D721Med (cell line): ENCODE results near the gene JAGN1.

Source experiments
- DNase-seq: peaks from one replicate; pipeline ENCODE4 v3.0.0; 2011; ENCODE audit warnings: low spot score; ENCODE audit not compliant: insufficient read length
- FAIRE-seq: peaks from 2 replicates; lab custom pipeline; 2011; peaks lifted over from hg19 to GRCh38; lab: Jason Lieb, UNC
- TF ChIP-seq, protein P1 (sequence below): IDR thresholded peaks from 2 replicates; pipeline ENCODE4 v1.5.1; 2012; ENCODE audit warnings: mild to moderate bottlenecking, control low read depth; ENCODE audit not compliant: insufficient read depth; ENCODE audit errors: missing control alignments

Gene JAGN1

DNA sequence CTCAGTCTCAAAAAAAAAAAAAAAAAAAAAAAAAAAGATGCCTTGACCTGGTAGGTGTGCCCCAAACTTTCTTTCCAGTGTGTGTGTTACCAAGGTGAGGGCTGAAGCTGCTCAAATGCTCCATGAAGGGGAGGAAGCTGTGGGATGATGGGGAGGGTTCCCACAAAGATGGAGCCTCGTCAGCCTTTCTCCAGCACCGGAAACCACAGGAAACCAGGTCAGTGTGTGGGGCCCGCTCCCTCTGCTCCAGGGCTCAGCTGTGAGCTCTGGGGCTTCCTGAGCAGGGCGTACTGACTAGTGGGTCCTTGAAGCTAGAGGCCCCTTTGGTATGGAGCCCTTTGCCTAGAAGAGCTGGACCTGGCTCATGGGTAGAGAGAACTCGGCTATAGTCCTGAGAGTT is 11.6 kb downstream of the JAGN1 start:
- FAIRE-seq (no peak), DNase-seq (no peak)
- TF ChIP-seq, protein P1, sequence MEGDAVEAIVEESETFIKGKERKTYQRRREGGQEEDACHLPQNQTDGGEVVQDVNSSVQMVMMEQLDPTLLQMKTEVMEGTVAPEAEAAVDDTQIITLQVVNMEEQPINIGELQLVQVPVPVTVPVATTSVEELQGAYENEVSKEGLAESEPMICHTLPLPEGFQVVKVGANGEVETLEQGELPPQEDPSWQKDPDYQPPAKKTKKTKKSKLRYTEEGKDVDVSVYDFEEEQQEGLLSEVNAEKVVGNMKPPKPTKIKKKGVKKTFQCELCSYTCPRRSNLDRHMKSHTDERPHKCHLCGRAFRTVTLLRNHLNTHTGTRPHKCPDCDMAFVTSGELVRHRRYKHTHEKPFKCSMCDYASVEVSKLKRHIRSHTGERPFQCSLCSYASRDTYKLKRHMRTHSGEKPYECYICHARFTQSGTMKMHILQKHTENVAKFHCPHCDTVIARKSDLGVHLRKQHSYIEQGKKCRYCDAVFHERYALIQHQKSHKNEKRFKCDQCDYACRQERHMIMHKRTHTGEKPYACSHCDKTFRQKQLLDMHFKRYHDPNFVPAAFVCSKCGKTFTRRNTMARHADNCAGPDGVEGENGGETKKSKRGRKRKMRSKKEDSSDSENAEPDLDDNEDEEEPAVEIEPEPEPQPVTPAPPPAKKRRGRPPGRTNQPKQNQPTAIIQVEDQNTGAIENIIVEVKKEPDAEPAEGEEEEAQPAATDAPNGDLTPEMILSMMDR = no peak

DNA sequence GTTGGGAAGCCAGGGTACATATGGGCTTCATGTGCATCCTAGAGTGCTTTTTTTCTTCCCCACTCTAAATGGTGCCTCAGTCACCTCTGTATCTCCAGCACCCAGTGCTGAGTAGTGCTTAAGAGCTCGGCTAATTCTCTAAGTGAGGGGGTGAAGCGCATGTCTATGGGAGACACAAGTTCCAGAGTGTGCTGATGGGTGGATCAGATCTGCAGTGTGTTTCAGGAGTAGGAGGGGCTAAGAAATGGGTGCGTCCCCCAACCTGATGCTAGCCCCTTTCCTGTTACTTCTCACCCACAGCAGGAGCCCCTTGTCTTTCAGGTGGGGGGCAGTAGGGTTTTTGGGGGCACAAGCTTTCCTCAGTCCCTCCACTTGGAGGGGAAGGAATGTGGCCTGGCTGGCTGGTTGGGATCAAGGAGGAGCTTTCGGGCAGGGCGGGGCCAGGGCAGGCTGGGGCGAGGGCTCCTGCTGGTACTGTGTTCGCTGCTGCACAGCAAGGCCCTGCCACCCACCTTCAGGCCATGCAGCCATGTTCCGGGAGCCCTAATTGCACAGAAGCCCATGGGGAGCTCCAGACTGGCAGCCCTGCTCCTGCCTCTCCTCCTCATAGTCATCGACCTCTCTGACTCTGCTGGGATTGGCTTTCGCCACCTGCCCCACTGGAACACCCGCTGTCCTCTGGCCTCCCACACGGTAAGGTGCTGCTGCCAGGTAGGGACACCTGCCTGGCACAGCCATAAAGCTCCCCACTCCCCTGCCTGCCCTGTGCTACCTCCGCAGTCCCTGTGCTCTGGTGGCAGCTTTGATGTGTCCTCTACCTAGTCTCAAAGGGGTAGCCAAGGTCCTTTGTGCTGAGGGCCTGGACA is 12.2 kb downstream of the JAGN1 start, which contains the start of gene IL17RE:
TSS of gene IL17RE (plus strand) at position 477 of the 866 bp plus-strand sequence. CDS start at position 562, 85 bp downstream.
- DNase-seq (no peak), FAIRE-seq (no peak)
- TF ChIP-seq, protein P1 = no peak

GRCh38 chr3:9903238-9903624 is 12.8 kb downstream of the JAGN1 start:
- FAIRE-seq = no peak
- DNase-seq = no peak
- TF ChIP-seq, protein P1 = no peak

DNA sequence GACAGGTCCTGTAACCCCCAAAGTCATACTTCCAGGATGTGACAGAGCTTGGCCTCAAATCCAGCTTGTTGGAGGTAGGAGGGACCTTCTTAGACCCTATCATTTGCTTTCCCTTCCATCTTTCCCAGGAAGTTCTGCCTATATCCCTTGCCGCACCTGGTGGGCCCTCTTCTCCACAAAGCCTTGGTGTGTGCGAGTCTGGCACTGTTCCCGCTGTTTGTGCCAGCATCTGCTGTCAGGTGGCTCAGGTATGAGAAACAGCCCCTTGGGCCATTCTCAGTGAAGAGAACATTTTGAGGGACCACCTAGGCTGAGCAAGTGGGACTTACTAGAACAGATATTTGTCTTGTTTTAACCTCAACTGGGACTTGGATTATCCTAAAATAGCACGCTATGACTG is 13.5 kb downstream of the JAGN1 start:
- DNase-seq (no peak), FAIRE-seq (no peak)
- TF ChIP-seq, protein P1 = no peak

- TF ChIP-seq, protein P1 = no peak
- no peak for DNase-seq
- FAIRE-seq = no peak
These were observed 16.1 kb downstream of the JAGN1 start for GRCh38 chr3:9906480-9906879.

DNA sequence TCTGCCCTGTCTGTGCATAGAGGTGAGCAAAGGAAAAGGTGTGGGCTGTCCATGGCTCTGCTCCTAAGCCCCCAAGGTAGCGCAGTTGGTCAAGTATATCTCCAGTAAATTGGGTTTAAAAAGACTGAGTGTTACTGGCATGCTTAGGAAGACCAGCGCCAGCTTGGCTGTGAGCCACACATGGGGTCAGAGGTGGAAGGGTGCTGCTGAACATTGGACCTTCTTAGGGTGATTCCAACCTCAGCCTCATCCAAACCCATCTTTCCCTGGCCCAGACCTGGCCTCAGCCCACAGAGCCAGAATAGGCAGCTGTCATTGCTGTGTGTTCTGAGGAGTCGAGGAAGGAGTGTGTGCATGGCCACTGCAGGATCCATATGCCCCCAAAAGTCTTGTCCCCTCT is 17.9 kb downstream of the JAGN1 start:
- FAIRE-seq (no peak), DNase-seq (no peak)
- TF ChIP-seq, protein P1 = no peak

DNA sequence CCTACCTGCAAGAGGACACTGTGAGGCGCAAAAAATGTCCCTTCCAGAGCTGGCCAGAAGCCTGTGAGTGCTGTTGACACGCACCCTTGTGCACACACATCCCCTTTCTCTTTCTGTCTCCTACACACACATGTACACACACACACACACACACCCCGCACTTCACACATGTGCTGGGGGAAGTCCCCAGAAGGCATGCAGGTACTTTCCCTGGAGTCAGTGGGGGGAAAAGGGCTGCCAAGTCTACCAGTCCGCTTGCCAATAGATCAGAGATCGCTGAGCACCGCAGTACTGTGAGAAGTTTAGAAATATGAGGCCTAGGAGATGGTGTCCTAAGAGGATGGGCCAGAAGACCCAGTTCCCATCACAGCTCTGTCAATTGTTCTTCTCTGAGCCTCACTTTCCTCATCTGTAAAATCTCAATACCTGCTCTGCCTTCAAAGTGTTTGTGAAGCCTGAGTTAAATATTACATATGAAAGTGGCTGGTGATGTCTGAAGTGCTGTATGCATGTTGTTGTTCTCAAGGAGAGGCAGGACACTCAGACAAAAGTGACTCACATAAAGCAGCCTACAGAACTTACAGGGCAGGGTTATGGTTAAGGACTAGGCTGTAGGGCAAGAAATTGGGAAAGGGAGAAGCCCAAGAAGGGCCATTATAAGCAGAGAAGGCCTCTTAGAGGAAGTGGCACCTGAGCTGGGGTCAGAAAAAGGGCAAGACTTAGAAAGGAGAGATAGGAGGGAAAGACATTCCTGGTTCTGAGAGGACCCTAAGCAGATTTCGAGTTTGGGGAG is 19.0 kb downstream of the JAGN1 start:
- no peak for FAIRE-seq
- TF ChIP-seq, protein P1 = no peak
- DNase-seq = no peak
